SU-DHL-6 (cell line): ENCODE results near the gene PPHLN1.
"Not testable (repeated sequence)": the region's sequence is repeated elsewhere in the genome, so short reads cannot be mapped to it uniquely, and the experiment has no call there.

ENCODE experiments used
- CTCF ChIP-seq: fragments of 200-600 bp; sonication (generic); IDR thresholded peaks from one replicate; pipeline ENCODE4 v1.5.1; 2017; ENCODE audit warnings: antibody characterized with exemption, mild to moderate bottlenecking, low read length, moderate library complexity; ENCODE audit not compliant: insufficient read depth, poor library complexity, severe bottlenecking
- EZH2phosphoT487 ChIP-seq: fragments of 200-600 bp; sonication (generic), shearing (Covaris generic); conservative IDR thresholded peaks from 2 replicates; pipeline ENCODE4 v1.6.1; 2018; ENCODE audit warnings: mild to moderate bottlenecking, antibody characterized with exemption, low read length, moderate library complexity, mixed read lengths

GRCh38 chr12:42350021-42350407, 24.0 kb downstream of the PPHLN1 start:
- not testable (repeated sequence) for TF ChIP-seq CTCF, EZH2phosphoT487
